Keratinocyte (primary cell): Measurements from ENCODE around the gene TCF7L2. TPM values are rescaled to one million over a fixed set of nuclear protein-coding genes. Genes with fewer than 3 reads are reported as not detected.

Experiments
- DNase-seq: peaks from one replicate; pipeline ENCODE4 v3.0.0-alpha.2; 2011; ENCODE audit warnings: low read depth, missing footprints, low spot score
- FAIRE-seq: peaks from 2 replicates; lab custom pipeline; 2011; peaks lifted over from hg19 to GRCh38; lab: Jason Lieb, UNC
- H2AFZ ChIP-seq: 2 replicates; pipeline ENCODE4 v1.6.0; 2012; ENCODE audit warnings: low read length, control low read depth, inconsistent platforms; ENCODE audit not compliant: control insufficient read depth
- H3K27ac ChIP-seq: 2 replicates; pipeline ENCODE4 v1.5.1; 2011; ENCODE audit warnings: low read length; ENCODE audit not compliant: control insufficient read depth, insufficient read depth
- H3K27me3 ChIP-seq: 3 replicates; pipeline ENCODE4 v1.6.0; 2011; ENCODE audit warnings: low read length; ENCODE audit not compliant: control insufficient read depth, insufficient read depth; ENCODE audit errors: extremely low read depth
- H3K36me3 ChIP-seq, 2 experiments: 2 replicates in 1 of 2; 3 replicates in 1 of 2; pipeline ENCODE4 v1.5.1; 2011; ENCODE audit warnings: low read length in 2 of 2, mild to moderate bottlenecking in 1 of 2; ENCODE audit not compliant: control insufficient read depth in 2 of 2, insufficient read depth in 2 of 2; ENCODE audit errors: extremely low read depth in 1 of 2
- H3K4me1 ChIP-seq: 3 replicates; pipeline ENCODE4 v1.5.1; 2011; ENCODE audit warnings: low read length; ENCODE audit not compliant: control insufficient read depth, insufficient read depth; ENCODE audit errors: extremely low read depth
- H3K4me2 ChIP-seq: 3 replicates; pipeline ENCODE4 v1.6.0; 2011; ENCODE audit warnings: low read depth, low read length; ENCODE audit not compliant: control insufficient read depth, insufficient read depth; ENCODE audit errors: extremely low read depth
- H3K4me3 ChIP-seq, 3 experiments: fragments of 200-600 bp in 1 of 3; sonication (generic) in 1 of 3; 2 replicates in 2 of 3; 3 replicates in 1 of 3; pipeline ENCODE4 v1.5.1; 2011 to 2016; ENCODE audit warnings: low read length in 3 of 3, mild to moderate bottlenecking in 3 of 3, control low read depth in 2 of 3, inconsistent platforms in 1 of 3, low read depth in 1 of 3, mixed read lengths in 1 of 3, mixed run types in 1 of 3, moderate library complexity in 1 of 3; ENCODE audit not compliant: control insufficient read depth in 2 of 3, insufficient read depth in 2 of 3; ENCODE audit errors: extremely low read depth in 1 of 3
- H3K79me2 ChIP-seq: 2 replicates; pipeline ENCODE4 v1.6.0; 2012; ENCODE audit warnings: low read length; ENCODE audit not compliant: control insufficient read depth, insufficient read depth
- H3K9ac ChIP-seq: 3 replicates; pipeline ENCODE4 v1.6.0; 2011; ENCODE audit warnings: low read length; ENCODE audit not compliant: control insufficient read depth, insufficient read depth; ENCODE audit errors: extremely low read depth
- H3K9me1 ChIP-seq: 3 replicates; pipeline ENCODE4 v1.6.0; 2011; ENCODE audit warnings: low read length; ENCODE audit not compliant: control insufficient read depth, insufficient read depth; ENCODE audit errors: extremely low read depth
- H3K9me3 ChIP-seq: 2 replicates; pipeline ENCODE4 v1.5.1; 2012; ENCODE audit warnings: low read depth, low read length; ENCODE audit not compliant: control insufficient read depth
- H4K20me1 ChIP-seq: 3 replicates; pipeline ENCODE4 v1.6.0; 2011; ENCODE audit warnings: low read length; ENCODE audit not compliant: control insufficient read depth, insufficient read depth; ENCODE audit errors: extremely low read depth
- CTCF ChIP-seq, 3 experiments: IDR thresholded peaks in 1 of 3; conservative IDR thresholded peaks in 1 of 3; optimal IDR thresholded peaks in 1 of 3; 2 replicates in 2 of 3; 3 replicates in 1 of 3; pipeline versions ENCODE3 to v1.5.1; 2011; ENCODE audit warnings: low read length in 3 of 3, mild to moderate bottlenecking in 3 of 3, moderate library complexity in 2 of 3, control low read depth in 1 of 3, inconsistent platforms in 1 of 3; ENCODE audit not compliant: insufficient read depth in 2 of 3; ENCODE audit errors: extremely low read depth in 1 of 3
- EZH2 ChIP-seq: IDR thresholded peaks from one replicate; pipeline ENCODE4 v1.6.1; 2012; ENCODE audit warnings: inconsistent platforms, mild to moderate bottlenecking, low read length, moderate library complexity
- dilution Hi-C: fragments of 300-500 bp; cut with MboI; formaldehyde crosslinking; loops from one replicate; pipeline ENCODE4 v1.7.0; 2020; ENCODE audit warnings: low sequenced_read_pairs; ENCODE audit not compliant: extremely low pct_ligation_motif_present
- polyA plus RNA-seq, 5 experiments: library from polyadenylated mRNA; depleted of rRNA in 3 of 5; stranded (reverse) in 3 of 5; stranded (forward) in 1 of 5; unstranded in 1 of 5; fragments of >200 nt; gene quantifications; 1 replicate in 1 of 5; 2 replicates in 3 of 5; 3 replicates in 1 of 5; pipeline versions ENCODE4 v1.2.1 to v1.2.3, GENCODE V29; 2011 to 2012; ENCODE audit warnings: missing spikeins in 2 of 5, low read depth in 1 of 5, low replicate concordance in 1 of 5

TCF7L2 gene
- polyA plus RNA-seq, 1 donor (not counting 4 experiments of a cell fraction or from before 2014, with no cell fraction given): 2.5 TPM

- Histone ChIP-seq H3K4me2 (no peak overlapping the region), H3K4me1 (peaks cover 3% of the 10 kb centered on the region), H3K9ac (no peak overlapping the region), H3K9me1 (no peaks in the 10 kb centered on the region), H3K9me3 (no peaks in the 10 kb centered on the region), H3K79me2 (no peaks in the 10 kb centered on the region), H2AFZ (no peak overlapping the region), H3K27me3 (no peaks in the 10 kb centered on the region), H3K27ac (no peak overlapping the region), H4K20me1 (no peaks in the 10 kb centered on the region), H3K36me3 (no peaks in the 10 kb centered on the region), H3K4me3 (no peak overlapping the region)
- no peak for DNase-seq
- no peak for TF ChIP-seq EZH2
- no peak for TF ChIP-seq CTCF (optimal IDR thresholded peaks at IDR 0.05 in 1 of 3, IDR thresholded peaks at IDR 0.05 in 1 of 3, conservative IDR thresholded peaks at IDR 0.05 in 1 of 3; ENCODE audit: extremely low read depth in 1 of 3, insufficient read depth in 2 of 3, low read length in 3 of 3)
- dilution Hi-C loops: no loop called here
- no peak for FAIRE-seq
Measured at GRCh38 chr10:113057948-113058522, 108.0 kb downstream of the TCF7L2 start.

DNA sequence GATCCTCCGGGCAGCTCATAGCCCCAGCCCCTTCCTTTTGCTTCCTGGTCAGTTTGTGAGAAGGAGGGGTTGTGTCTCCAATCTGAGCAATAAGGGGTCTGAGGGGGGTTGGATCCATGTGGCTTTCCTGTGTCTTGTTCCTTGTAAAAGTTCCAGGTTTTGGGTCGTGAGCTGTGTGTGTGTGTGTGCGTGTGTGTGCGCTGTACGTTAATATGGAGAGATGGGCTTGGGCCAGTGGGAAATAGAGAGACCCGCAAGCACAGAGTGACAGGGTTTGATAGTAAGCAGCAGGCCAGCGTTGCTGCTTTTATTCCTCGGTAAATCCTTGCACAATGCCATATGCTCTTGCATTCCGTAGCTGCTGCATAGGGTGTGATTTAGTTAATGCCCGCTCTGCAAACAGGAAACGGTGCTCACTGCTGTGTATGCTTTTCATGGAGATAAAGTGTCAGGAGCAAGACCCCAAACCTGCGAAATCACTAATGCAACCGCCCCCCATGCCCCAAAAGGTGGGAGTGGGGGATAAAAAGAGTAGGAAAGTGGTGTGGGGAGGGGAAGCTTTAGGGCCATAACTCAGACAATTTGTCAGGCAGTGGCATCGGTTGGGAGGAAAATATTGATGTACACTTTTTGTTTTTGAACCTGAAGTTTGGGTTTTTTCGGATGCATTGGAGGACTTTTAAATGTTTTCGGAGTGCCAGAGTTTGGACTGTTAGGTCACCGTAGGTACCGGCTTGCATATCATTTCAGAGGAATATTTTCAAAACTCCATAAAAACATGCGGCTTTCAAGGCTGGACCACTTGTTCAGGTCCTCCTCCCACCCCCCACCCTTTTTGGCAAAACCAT, 108.7 kb downstream of the TCF7L2 start:
- Histone ChIP-seq H2AFZ (no peak overlapping the region), H3K4me2 (no peak overlapping the region), H3K9ac (no peak overlapping the region), H4K20me1 (no peaks in the 10 kb centered on the region), H3K4me1 (peaks cover 2% of the 10 kb centered on the region), H3K9me1 (no peaks in the 10 kb centered on the region), H3K36me3 (no peaks in the 10 kb centered on the region), H3K79me2 (no peaks in the 10 kb centered on the region), H3K27ac (no peak overlapping the region), H3K4me3 (no peak overlapping the region), H3K9me3 (no peaks in the 10 kb centered on the region), H3K27me3 (no peaks in the 10 kb centered on the region)
- TF ChIP-seq EZH2 (no peak), CTCF (optimal IDR thresholded peaks at IDR 0.05 in 1 of 3, IDR thresholded peaks at IDR 0.05 in 1 of 3, conservative IDR thresholded peaks at IDR 0.05 in 1 of 3; ENCODE audit: extremely low read depth in 1 of 3, insufficient read depth in 2 of 3, low read length in 3 of 3) (no peak)
- FAIRE-seq: no peak
- DNase-seq: no peak
- dilution Hi-C loops: no loop called here
